NCI-H146 treated with DMSO at 0.1 percent for 48 hours (cell line): ENCODE measurements around the gene LRFN2.

Source experiments
- DNase-seq: peaks from one replicate; lab custom pipeline; 2025; ENCODE audit not compliant: unreplicated experiment; lab: John Stamatoyannopoulos, UW

LRFN2 gene

DNA sequence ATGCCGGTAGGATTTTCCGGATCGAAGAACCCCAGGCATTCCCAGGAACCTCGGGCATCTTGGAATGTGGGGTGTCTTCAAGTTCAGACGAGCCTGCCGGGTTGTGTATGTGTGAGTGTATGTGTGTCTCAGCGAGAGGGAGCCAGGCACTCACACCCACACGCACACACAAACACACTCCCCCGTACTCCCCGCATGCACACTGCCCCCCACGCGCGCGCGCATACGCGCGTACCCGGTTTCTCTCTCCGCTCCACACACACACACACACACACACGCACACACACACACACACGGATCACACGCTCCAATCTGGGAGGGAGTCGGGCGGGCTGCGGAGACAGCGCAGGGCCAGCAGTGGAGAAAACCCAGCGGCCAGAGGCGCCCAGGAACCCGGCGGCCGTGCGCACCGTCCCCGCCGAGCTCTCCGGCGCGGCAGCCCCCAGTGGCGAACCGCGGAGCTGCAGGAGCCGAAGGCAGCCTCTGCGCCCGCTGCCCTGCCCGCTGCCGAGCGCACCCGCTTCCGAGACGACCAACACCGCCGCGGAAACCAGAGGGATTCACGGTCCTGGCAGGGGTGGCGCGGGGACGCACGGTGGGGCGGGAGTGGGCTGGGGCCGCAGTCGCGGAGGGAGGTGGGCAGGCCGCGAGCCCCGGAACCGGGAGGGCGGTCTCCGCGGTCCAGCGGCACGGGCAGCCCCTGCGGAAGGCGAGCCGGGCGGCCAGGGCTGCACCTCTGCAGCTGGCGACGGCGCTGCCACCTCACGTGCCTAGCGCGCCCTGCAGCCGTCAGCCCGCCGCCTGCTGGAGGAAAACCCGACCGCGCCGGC, at the start of gene LRFN2:
Gene LRFN2 (minus strand): TSS at position 125 of the 830 bp plus-strand sequence.
- DNase-seq: peak; percentile 84

GRCh38 chr6:40634429-40634828, 47.3 kb upstream of the LRFN2 start:
- DNase-seq: no peak

DNA sequence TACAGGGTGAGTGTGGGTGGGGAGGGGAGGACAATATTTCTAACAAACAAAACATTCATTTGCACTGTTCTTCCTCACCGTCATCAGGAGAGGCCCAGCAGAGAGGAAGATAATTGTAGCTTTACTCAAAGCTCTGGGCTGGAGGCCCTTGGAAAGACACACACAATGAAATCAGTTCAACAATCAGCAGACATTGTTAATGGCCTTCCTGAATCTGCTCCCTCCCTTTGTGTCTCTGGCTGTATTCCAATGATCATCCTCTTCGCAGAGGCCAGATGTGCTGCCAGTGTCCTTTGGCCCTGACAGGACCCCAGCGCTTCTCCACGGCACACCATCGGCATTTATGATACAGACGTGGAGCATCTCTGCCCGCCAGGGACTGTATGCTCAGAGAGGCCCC, 44.6 kb upstream of the LRFN2 start:
- peak; percentile 84 for DNase-seq

DNA sequence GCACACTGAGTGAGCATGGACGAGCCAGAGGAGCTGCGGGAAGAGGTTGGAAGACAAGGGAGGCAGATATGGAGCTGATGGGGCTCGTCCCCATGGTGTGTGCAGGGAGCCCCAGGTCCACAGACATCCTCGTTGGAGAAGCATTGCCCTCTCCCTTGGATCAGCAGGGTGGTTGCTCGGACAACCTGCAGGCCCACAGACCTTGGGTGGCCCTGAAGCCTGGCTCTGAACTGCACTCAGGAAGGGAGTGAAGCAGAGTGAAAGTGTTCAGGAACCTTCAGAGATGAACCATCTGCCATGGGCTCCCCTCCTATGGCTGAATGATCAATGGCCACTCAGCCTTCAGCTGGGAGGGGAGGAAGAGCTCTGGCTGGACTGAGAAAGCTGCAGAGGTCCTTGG, 43.3 kb upstream of the LRFN2 start:
- no peak for DNase-seq

GRCh38 chr6:40630051-40630450, 42.9 kb upstream of the LRFN2 start:
- DNase-seq: no peak

GRCh38 chr6:40629463-40629862, 42.3 kb upstream of the LRFN2 start:
- no peak for DNase-seq

DNA sequence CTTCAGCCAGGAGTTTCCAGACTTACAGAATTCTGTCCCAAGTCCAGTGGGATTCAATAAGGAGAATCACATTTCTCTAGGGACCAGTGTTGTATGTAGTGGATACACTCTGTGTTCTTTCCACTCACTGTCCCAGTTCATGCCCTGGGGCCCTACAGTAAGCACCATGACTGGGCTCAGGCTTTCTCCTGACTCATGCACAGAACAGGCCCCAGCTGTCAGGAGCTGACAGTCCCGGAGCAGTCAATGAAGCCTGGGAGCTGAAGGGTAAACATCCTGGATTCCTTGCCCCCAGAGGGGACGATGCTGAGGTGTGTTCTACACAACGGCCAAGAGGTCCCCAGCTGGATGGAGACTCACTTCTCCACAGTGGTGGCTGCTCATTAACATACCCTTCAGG, 40.2 kb upstream of the LRFN2 start:
- no peak for DNase-seq

- DNase-seq: no peak
Measured at GRCh38 chr6:40626886-40627285, 39.7 kb upstream of the LRFN2 start.

- no peak for DNase-seq
Measured at GRCh38 chr6:40623932-40624331, 36.8 kb upstream of the LRFN2 start.

- no peak for DNase-seq
Measured at GRCh38 chr6:40623178-40623577, 36.0 kb upstream of the LRFN2 start.

- DNase-seq: peak; percentile 45
Measured at GRCh38 chr6:40620574-40621240, 33.5 kb upstream of the LRFN2 start.

DNA sequence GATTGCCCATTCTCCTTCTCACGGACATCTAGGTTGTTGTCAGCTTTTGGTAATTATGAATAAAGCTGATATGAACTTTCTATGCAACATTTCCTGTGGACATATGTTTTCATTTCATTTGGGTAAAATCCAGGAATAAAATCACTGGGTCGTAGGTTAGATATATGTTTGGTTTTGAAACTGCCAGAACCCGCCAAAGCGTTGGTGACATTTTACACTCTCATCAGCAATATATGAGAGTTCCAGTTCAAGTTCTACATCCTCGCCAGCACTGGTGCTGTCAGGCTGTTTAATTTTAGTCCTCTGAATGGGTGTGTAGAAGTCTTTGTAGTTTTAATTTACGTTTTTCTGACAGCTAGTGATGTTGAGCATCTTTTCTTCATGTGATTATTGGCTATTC, 27.5 kb upstream of the LRFN2 start:
- no peak for DNase-seq

- DNase-seq: no peak
Measured at GRCh38 chr6:40611912-40612311, 24.7 kb upstream of the LRFN2 start.

DNA sequence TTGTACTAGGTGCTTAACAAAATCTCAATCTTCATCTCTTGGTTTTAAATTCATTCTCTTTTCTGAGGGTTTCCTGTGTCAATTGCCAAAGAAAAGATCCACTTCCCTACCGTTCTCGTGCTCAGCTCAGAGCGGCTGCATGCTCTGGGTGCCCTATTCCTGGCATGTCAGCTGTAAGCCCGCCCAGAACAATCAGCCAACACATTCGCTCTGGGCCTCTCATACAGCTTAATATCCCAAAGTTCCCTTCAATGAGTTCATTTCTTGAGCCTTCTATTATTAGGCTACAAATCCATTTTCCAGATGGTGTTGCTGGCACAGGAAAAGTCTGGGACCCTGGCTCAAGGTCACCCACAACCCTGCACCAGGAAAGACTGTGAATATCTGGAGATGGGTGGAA, 24.3 kb upstream of the LRFN2 start:
- DNase-seq: no peak

GRCh38 chr6:40610229-40610628, 23.1 kb upstream of the LRFN2 start:
- DNase-seq: no peak

- no peak for DNase-seq
Measured at GRCh38 chr6:40606981-40607380, 19.8 kb upstream of the LRFN2 start.

- DNase-seq: no peak
Measured at GRCh38 chr6:40606526-40606925, 19.4 kb upstream of the LRFN2 start.

DNA sequence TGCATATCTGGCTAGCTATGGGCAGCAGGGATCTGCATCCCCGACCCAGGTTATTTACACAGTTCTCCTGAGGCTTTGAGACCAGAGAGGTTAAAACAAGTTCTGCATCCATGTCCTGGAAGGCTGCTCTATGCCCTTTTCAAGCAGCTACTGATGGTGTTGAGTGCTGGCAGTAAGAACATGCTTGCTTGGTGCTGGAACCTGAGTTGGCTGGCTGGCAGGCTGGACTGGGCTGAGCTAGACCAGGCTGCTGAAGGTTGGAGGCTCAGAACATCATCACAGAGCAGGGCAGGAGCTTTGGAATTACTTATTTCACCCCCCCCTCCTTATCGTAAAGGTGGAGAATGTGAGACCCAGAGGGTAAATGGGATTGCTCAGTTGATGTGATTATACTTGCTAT, 16.9 kb upstream of the LRFN2 start:
- DNase-seq: no peak

DNA sequence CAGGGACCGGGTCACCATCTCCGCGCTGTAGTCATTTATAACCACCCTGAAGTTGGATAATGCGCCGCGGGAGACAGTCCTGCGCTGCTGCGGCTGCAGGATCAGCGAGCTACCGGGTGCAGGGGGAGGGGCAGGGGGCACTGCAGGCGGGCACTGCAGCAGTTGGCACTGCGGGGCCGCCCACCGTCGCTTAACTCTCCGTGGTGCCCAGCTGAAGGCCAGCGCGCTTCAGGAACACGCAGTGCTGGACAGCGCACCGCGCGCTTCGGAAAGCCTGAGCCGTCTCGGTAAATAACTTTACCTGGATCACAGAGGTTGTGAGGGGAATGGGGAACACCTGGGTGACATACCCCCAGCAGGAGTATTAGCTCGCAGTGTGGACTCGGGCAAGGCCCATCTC, 12.4 kb upstream of the LRFN2 start:
- no peak for DNase-seq

DNA sequence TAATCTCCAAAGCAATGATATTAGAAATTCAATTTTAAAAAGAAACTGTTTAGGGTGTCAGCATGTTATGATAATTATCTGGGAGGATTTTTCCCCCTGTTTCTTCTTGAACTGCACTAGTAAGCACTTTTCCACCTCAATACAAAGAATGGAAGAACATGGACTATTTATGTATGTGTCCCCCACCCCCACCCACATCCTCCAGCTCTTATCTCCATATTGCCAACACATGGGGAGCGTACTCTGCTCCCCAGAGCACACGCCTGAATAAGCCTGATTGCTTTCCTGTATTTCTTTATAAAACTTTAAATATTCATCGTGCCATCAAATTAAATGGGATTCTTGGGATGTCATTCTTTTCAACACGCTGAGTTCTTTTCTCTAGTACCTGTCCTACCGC, 11.4 kb upstream of the LRFN2 start:
- no peak for DNase-seq

DNA sequence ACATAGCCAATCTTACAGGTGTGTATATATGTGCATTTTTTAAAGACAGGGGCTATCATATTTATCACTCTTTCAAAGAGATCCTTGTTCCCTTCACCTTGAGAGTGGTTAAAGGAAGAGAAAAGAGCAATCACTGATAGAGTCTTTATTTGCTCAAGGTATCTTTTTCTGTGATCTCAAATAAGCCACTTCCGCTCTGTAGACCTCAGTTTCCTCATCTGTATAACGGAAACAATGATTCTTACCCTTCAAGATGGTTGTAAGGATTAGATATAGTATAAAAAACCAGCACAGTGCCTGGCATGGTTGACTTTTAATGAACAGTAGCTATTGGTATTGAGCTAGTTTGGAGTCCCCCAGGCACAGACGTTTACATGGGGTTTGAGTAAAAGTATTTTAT, 10.1 kb upstream of the LRFN2 start:
- no peak for DNase-seq

- DNase-seq: peak; percentile 19
Measured at GRCh38 chr6:40588480-40588879, 1.3 kb upstream of the LRFN2 start.

DNA sequence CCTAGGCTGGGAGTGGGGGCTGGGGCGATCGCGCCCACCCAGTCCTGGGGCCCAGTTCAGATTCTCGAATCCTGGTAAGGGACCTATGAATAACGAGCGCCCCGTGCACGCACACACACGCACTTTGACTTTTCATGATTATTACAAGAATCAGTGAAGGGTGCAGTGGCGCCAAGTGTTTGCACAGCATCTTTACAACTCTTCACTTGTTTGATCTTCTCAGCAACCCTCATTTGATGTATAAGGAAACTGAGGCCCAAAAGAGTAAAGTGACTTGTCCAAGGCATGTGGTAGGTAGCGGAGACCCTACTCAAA, 863 bp upstream of the LRFN2 start:
- no peak for DNase-seq
